H1 (cell line): ENCODE data around the gene FNDC10. TPM values are rescaled to one million over a fixed set of nuclear protein-coding genes. Genes with fewer than 3 reads are reported as not detected.

Experiments
- KDM4A ChIP-seq: IDR thresholded peaks from one replicate; pipeline ENCODE4 v1.7.1; 2012; ENCODE audit warnings: low read depth, mild to moderate bottlenecking, moderate library complexity, low read length, inconsistent platforms; ENCODE audit not compliant: severe bottlenecking
- MAX ChIP-seq: IDR thresholded peaks from 2 replicates; pipeline ENCODE4 v1.6.1; 2012; ENCODE audit warnings: inconsistent platforms
- RFX5 ChIP-seq: IDR thresholded peaks from 2 replicates; pipeline ENCODE4 v1.6.1; 2011; ENCODE audit warnings: low read depth, low read length, improper control_type of control experiment, borderline replicate concordance
- SIRT6 ChIP-seq: IDR thresholded peaks from one replicate; pipeline ENCODE4 v1.7.1; 2012; ENCODE audit warnings: low read length, inconsistent platforms
- TEAD4 ChIP-seq: IDR thresholded peaks from 2 replicates; pipeline ENCODE4 v1.6.1; 2012; ENCODE audit warnings: low read depth, low read length, inconsistent platforms, mixed read lengths
- polyA plus RNA-seq, 7 experiments: library from polyadenylated mRNA; depleted of rRNA in 3 of 7; stranded (reverse) in 5 of 7; unstranded in 2 of 7; fragments of >200 nt in 5 of 7; fragments of 200-250 nt in 2 of 7; gene quantifications; 1 replicate in 5 of 7; 2 replicates in 1 of 7; 4 replicates in 1 of 7; pipeline versions ENCODE4 v1.2.1 to v1.2.3, GENCODE V29; 2011 to 2013; ENCODE audit warnings: missing spikeins in 2 of 7, mixed read lengths in 2 of 7
- total RNA-seq: library from RNA; stranded (reverse); fragmentation: NEBNext Ultra II Directional; extraction: Animal tissue kit (Norgen Biotek cat#: 25700); gene quantifications from 2 replicates; pipeline ENCODE4 v1.2.1, GENCODE V29; 2021

Gene FNDC10
- total and polyA plus RNA-seq, 2 of the 8 experiments (the other 6 are each of a cell fraction or from before 2014, with no cell fraction given): 19.0 to 21.8 TPM

GRCh38 chr1:1582585-1583346 lies 17.2 kb downstream of the FNDC10 start (continued):
- TF ChIP-seq RFX5 (no peak), MAX (no peak), SIRT6 (no peak), KDM4A (no peak), TEAD4 (no peak)
